DOHH2 (cell line): ENCODE results near the gene HOXC4.

Experiments used
- CTCF ChIP-seq: fragments of 200-600 bp; sonication (generic); IDR thresholded peaks from one replicate; pipeline ENCODE4 v1.5.1; 2014; ENCODE audit warnings: antibody characterized with exemption, mild to moderate bottlenecking, low read depth, low read length; ENCODE audit not compliant: poor library complexity, severe bottlenecking
- EZH2phosphoT487 ChIP-seq: fragments of 200-600 bp; sonication (generic); IDR thresholded peaks from 2 replicates; pipeline ENCODE4 v1.6.1; 2017; ENCODE audit warnings: borderline replicate concordance, mild to moderate bottlenecking, antibody characterized with exemption, low read length, moderate library complexity, mixed read lengths

- TF ChIP-seq CTCF (no peak), EZH2phosphoT487 (no peak)
Measured at GRCh38 chr12:54011665-54012532, 41.7 kb upstream of the HOXC4 start.
